PFSK-1 (cell line): Measurements from ENCODE around the gene KCNG1.

Experiments used
- FOXP2 ChIP-seq: optimal IDR thresholded peaks from 2 replicates; pipeline ENCODE3; 2011; ENCODE audit warnings: borderline replicate concordance, control low read depth, inconsistent platforms; ENCODE audit not compliant: insufficient read depth; ENCODE audit errors: extremely low read length, extremely low read depth
- POLR2AphosphoS5 ChIP-seq: IDR thresholded peaks from 2 replicates; pipeline ENCODE4 v1.6.1; 2012; ENCODE audit warnings: low read depth, mild to moderate bottlenecking, control low read depth, low read length, moderate library complexity
- SIN3A ChIP-seq: IDR thresholded peaks from 2 replicates; pipeline ENCODE4 v1.6.1; 2012; ENCODE audit warnings: mild to moderate bottlenecking, low read length, moderate library complexity, borderline replicate concordance; ENCODE audit not compliant: insufficient read depth
- TAF1 ChIP-seq: IDR thresholded peaks from 2 replicates; pipeline ENCODE4 v1.6.1; 2012; ENCODE audit warnings: low read length, control low read depth, borderline replicate concordance; ENCODE audit not compliant: insufficient read depth
- TF ChIP-seq, protein P1 (sequence below), 2 experiments: IDR thresholded peaks; 2 replicates each; pipeline versions ENCODE4 v1.6.1 to v1.8.0; 2011 to 2012; ENCODE audit warnings: low read depth in 2 of 2, low read length in 2 of 2, control low read depth in 1 of 2, inconsistent platforms in 1 of 2, mild to moderate bottlenecking in 1 of 2, moderate library complexity in 1 of 2; ENCODE audit not compliant: insufficient read depth in 1 of 2

The KCNG1 gene

DNA sequence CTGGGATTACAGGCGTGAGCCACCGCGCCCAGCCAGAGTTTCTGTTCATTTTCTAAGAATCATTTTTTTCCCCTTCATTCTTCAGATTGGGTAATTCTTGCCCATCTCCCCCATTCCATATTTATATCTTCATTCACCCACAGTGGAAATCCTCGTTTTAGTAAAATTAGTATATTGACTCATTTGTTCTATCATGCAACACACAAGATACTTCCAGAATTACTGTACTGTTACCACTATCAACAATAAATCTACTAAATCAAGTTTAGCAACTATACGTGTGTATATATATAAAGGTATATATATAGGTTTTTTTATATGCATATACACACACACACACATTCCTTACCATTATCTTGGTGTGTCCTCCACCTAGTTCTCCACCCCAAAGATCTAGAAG is 41.2 kb upstream of the KCNG1 start:
- TF ChIP-seq POLR2AphosphoS5 (no peak), SIN3A (no peak), FOXP2 (no peak), TAF1 (no peak)
- TF ChIP-seq, protein P1, sequence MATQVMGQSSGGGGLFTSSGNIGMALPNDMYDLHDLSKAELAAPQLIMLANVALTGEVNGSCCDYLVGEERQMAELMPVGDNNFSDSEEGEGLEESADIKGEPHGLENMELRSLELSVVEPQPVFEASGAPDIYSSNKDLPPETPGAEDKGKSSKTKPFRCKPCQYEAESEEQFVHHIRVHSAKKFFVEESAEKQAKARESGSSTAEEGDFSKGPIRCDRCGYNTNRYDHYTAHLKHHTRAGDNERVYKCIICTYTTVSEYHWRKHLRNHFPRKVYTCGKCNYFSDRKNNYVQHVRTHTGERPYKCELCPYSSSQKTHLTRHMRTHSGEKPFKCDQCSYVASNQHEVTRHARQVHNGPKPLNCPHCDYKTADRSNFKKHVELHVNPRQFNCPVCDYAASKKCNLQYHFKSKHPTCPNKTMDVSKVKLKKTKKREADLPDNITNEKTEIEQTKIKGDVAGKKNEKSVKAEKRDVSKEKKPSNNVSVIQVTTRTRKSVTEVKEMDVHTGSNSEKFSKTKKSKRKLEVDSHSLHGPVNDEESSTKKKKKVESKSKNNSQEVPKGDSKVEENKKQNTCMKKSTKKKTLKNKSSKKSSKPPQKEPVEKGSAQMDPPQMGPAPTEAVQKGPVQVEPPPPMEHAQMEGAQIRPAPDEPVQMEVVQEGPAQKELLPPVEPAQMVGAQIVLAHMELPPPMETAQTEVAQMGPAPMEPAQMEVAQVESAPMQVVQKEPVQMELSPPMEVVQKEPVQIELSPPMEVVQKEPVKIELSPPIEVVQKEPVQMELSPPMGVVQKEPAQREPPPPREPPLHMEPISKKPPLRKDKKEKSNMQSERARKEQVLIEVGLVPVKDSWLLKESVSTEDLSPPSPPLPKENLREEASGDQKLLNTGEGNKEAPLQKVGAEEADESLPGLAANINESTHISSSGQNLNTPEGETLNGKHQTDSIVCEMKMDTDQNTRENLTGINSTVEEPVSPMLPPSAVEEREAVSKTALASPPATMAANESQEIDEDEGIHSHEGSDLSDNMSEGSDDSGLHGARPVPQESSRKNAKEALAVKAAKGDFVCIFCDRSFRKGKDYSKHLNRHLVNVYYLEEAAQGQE (IDR thresholded peaks at IDR 0.05; ENCODE audit: insufficient read depth in 1 of 2, low read depth in 2 of 2, low read length in 2 of 2): no peak

- no peak for TF ChIP-seq TAF1
- TF ChIP-seq, protein P1 (IDR thresholded peaks at IDR 0.05; ENCODE audit: insufficient read depth in 1 of 2, low read depth in 2 of 2, low read length in 2 of 2): no peak
These were observed 39.2 kb upstream of the KCNG1 start for GRCh38 chr20:51062065-51062464.

- TF ChIP-seq POLR2AphosphoS5 (no peak), SIN3A (no peak), TAF1 (no peak), FOXP2 (no peak)
- TF ChIP-seq, protein P1 (IDR thresholded peaks at IDR 0.05; ENCODE audit: insufficient read depth in 1 of 2, low read depth in 2 of 2, low read length in 2 of 2): no peak
These were observed 38.6 kb upstream of the KCNG1 start for GRCh38 chr20:51061418-51062045.

- TF ChIP-seq, protein P1 (IDR thresholded peaks at IDR 0.05; ENCODE audit: insufficient read depth in 1 of 2, low read depth in 2 of 2, low read length in 2 of 2): no peak
- TF ChIP-seq POLR2AphosphoS5 (no peak), TAF1 (no peak), FOXP2 (no peak), SIN3A (no peak)
These were observed 37.4 kb upstream of the KCNG1 start for GRCh38 chr20:51060301-51060700.

- TF ChIP-seq FOXP2 (no peak), TAF1 (no peak), SIN3A (no peak)
These were observed 37.0 kb upstream of the KCNG1 start for GRCh38 chr20:51059862-51060261.
